KOPT-K1 (cell line): Measurements from ENCODE around the gene NKD1.

ENCODE experiments used
- H3K27ac ChIP-seq: fragments of 200-600 bp; sonication (generic); 2 replicates; pipeline ENCODE4 v1.5.1; 2016; ENCODE audit warnings: antibody characterized with exemption, mild to moderate bottlenecking, low read depth, low read length; ENCODE audit not compliant: poor library complexity, severe bottlenecking
- H3K36me3 ChIP-seq: fragments of 200-600 bp; sonication (generic); 2 replicates; pipeline ENCODE4 v1.5.1; 2017; ENCODE audit warnings: antibody characterized with exemption, mild to moderate bottlenecking, low read length, moderate library complexity; ENCODE audit not compliant: insufficient read depth
- H3K9me3 ChIP-seq: fragments of 200-600 bp; sonication (generic); 2 replicates; pipeline ENCODE4 v1.5.1; 2017; ENCODE audit warnings: antibody characterized with exemption, low read length, mild to moderate bottlenecking; ENCODE audit not compliant: insufficient read depth, poor library complexity, severe bottlenecking

Gene NKD1

DNA sequence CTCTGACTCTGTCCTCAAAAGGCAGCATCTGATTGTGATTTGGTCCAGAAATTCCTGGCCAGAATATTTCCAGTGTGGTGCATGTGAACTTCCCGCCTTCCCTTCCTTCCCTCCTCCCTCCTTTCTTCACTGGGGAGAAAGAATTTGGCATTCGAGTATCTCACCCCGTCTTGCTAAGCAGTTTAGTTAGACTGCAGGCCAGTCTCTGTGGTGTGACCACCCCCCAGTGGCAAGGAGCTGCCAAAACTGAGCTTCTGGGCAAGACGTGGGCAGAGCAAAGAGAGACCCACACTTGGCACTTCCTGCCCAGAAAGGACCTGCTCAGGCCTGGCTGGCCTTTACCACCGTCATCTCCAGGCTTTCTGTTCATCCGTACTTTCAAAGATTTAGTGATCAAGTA is 96.5 kb downstream of the NKD1 start:
- no peaks in the 10 kb centered on the region for H3K36me3 ChIP-seq
- no peak overlapping the region for H3K27ac ChIP-seq
- H3K9me3 ChIP-seq: no peaks in the 10 kb centered on the region

DNA sequence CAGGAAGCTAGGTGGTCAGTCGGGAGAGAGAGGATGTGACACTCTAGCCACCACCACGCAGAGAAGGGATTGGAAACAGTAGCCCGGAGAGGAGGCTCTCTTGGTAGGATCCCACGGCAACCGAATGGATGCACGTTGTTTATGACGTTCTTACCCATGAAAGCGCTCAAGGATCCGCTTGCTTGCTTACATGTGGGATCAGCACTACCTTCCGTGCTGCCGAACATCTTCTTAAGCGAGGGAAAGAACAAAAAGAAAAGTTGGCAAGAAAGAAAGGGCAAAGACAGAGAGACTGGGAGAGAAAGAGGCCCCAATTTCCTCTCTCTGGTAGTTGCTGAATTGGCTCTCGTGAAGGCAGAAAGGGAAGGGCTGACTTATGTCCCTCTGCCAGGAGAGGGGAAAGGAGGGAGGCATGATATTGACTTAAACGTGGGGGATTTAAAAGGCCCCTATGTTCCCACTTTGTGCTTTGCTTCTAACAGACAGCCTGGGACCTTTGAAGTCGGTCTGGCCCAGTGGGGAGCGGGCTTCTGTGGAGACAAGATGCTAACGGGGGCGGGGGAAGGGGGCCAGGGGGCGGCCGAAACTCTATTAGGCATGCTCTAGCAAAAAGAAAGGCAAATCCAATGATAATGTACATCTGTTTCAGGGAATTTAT is 97.5 kb downstream of the NKD1 start:
- Histone ChIP-seq H3K27ac (no peak overlapping the region), H3K9me3 (no peaks in the 10 kb centered on the region), H3K36me3 (no peaks in the 10 kb centered on the region)

DNA sequence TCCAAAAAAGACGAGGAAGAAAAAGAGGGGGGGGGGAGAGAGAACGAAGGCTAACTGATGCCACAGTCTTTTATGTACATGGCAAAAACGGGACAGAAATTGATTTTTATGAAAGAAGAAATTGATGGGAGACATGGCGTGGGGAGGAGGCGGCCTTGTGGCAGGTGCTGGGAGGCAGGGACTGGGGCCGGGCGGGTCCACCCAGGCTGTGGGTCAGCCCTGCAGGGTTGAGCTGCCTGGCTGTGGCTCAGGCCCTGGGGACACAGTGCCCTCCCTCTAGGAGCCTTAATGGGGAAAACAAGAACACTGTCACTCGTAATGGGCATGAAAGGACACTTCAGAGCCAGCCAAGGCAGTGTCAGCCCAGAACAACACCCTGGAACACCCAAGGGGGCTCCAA is 98.1 kb downstream of the NKD1 start:
- Histone ChIP-seq H3K36me3 (no peaks in the 10 kb centered on the region), H3K27ac (no peak overlapping the region), H3K9me3 (no peaks in the 10 kb centered on the region)

DNA sequence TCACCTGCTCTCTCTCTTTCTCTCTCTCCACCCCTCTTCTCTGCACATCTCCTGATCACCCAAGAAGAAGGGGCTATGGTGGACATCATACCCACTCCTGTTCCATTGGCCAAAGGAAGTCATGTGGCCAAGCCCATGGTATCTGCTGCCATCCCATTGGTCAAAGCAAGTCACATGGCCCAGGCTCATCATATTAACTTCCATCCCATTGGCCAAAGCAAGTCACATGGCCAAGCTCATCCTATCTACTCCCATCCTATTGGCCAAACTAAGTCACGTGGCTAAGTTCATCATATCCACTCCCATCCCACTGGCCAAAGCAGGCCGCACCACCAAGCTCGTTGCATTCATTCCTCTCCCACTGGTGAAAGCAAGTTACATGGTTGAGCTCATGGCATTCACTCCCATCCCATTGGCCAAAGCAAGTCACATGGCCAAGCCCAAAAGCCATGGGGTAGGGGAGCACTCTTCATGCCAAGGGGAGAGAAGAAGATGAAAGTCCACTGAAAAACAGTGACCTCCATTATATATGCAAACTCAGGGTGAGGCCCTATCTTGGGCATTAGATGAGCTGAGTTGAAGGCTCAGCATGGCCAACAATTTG is 103.7 kb downstream of the NKD1 start:
- H3K9me3 ChIP-seq: peaks cover 6% of the 10 kb centered on the region
- no peaks in the 10 kb centered on the region for H3K36me3 ChIP-seq
- no peak overlapping the region for H3K27ac ChIP-seq

DNA sequence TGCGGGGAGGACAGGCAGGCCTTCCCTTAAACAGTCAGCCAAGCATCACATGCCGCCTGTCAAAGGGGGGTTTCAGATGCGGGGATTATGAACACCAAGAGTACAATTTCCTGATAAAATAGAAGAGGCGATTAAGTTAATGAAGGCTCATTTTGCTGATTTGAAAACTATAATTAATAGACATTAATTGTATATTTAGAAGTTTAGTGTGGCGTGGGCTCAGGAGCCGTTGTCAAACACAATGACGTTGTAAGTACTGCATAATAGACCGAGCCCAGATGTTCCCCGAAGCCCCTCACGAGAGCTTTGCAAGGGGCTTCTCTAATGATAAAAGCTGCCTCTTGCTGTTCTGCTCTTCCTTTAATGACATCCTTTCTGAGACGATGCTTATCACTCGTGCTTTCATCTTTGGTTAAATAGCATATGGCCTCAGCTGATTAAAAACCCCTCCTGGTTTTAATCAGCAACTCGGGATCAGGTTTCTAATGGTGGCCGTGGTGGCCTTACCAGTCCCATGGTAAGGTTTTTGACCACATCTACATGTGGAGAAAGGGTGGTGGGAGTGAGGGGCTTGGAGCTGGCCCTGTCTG is 104.7 kb downstream of the NKD1 start:
- Histone ChIP-seq H3K27ac (no peak overlapping the region), H3K36me3 (no peaks in the 10 kb centered on the region), H3K9me3 (peaks cover 6% of the 10 kb centered on the region)

DNA sequence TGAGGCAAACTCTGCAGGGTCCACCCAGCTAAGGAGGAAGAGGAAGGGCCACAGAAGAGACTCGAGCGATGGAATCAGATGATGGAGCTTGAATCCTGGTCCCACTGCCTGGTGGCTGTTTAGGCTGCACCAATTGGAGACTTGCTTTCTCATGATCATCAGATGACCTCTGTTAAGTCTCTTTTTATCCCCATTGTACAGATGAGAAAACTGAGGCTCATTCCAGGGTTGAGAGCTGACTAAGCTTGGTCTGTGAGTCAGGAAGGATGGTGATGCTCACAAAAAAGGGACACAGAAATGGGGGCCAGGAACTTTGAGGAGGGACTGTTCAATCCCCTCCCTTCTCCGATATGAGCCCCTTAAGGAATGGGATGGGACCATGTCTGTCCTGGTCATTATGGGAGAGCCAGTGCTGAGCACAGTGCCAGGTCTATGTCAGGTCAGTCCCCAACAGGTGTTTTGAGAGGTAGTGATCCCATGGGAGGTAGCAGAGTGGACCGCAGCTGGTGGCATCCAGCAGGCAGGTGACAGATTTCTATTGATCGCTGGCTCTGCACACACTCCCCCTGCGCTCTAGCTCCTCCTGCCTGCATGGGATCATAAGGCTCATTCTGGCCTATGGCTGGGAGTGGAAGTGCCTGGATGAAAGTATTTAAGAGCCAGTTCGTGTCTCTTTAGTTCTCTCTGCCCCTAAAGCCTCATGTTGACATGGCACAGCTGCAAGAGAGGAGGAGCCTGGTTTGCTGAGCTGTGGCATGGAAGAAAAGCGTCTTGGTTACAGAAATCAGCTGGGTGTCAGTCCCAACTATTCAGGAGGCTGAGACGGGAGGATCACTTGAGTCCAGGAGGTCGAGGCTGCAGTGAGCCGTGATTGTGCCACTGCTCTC is 105.7 kb downstream of the NKD1 start:
- no peaks in the 10 kb centered on the region for H3K36me3 ChIP-seq
- H3K9me3 ChIP-seq: peaks cover 6% of the 10 kb centered on the region
- H3K27ac ChIP-seq: no peak overlapping the region

DNA sequence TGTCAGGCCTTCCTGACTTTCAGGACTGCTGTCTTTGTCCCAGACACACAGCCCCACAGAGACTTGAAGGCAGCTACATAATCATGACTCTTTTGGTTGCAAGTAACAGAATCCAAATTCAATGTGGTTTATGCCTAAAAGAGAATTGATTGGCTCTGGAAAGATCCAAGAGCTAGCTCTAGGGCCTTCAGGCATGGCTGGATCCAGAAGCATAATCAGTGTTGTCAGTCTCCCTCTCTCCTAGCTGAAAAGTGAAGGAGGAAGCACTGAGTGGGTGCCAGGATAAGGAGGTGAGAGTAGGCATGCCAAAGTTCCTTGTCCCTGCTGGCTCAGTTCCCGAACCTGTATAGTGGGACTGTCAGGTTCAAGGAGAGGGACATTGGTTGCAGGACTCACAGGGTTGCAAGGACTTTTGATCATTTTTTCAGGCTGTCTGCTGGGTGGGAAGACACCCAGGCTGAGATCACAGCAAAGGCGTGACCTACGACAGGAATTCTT is 107.4 kb downstream of the NKD1 start:
- Histone ChIP-seq H3K27ac (no peak overlapping the region), H3K36me3 (no peaks in the 10 kb centered on the region), H3K9me3 (peaks cover 6% of the 10 kb centered on the region)

DNA sequence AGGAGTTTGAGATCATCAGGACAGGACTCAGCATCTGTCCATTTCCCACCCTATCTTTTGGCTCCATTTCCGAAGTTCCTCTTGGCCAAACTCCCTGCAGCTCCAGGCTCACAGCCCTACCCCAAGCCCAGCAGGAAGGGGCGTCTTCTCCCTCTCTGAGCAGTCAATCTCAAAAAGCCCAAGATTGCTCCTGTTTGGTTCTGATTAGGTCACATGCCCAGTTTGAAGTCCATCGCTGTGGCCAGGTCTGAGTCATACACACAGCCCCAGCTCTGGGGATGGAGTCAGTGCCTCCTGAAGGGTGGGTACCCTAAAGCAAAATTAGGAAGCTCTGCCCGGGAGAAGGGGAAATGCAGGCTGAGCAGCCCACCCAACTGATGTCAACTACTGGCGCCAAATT is 109.0 kb downstream of the NKD1 start:
- no peak overlapping the region for H3K27ac ChIP-seq
- H3K36me3 ChIP-seq: no peaks in the 10 kb centered on the region
- no peaks in the 10 kb centered on the region for H3K9me3 ChIP-seq

DNA sequence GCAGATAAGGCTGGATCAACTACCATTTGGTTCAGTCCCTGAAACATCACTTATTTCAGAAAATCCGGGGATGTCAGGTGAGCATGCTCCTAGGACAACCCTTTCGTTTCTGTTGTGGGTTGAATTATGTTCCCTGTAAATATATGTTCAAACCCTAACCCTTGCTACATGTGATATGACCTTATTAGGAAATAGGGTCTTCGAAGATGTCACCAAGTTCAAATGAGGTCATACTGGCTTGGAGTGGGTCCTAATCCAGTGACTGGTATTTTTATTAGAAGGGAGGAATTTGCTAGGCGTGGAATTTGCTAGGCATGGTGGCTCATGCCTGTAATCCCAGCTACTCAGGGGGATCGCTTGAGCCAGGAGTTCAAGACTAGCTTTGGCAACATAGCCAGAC is 111.6 kb downstream of the NKD1 start:
- Histone ChIP-seq H3K9me3 (no peaks in the 10 kb centered on the region), H3K36me3 (no peaks in the 10 kb centered on the region)

DNA sequence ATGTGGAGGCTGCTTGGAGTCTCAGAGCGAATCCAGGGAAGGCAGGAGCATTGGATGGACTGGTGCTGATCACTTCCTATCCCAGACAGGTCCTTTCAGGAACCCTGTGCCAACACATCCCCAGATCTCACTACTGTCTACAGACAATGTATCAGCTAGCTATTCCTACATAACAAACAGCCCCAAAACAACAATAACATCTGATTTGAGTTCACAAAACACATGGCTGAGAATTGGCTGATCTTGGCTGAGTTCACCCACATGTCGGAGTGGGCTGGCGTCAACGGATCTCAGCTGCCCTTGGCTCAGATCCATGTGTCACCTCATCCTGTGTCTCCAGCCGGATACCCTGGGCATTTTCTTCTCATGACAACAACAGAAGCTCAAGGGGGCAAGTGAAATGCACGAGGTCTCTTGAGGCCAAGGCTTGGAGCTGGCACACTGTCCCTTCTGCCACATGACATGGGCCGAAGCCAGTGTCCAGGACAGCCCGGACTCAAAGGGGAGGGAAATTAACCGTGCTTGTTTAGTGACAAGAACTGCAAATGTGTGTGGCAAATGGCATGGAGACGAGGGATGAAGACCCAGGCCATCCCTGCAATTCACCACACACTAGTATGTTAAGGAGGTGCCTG is 114.2 kb downstream of the NKD1 start:
- no peaks in the 10 kb centered on the region for H3K9me3 ChIP-seq
- H3K27ac ChIP-seq: no peak overlapping the region
- H3K36me3 ChIP-seq: no peaks in the 10 kb centered on the region

More for the DNA sequence above, 111.6 kb downstream of the NKD1 start:
- H3K27ac ChIP-seq: no peak overlapping the region

DNA sequence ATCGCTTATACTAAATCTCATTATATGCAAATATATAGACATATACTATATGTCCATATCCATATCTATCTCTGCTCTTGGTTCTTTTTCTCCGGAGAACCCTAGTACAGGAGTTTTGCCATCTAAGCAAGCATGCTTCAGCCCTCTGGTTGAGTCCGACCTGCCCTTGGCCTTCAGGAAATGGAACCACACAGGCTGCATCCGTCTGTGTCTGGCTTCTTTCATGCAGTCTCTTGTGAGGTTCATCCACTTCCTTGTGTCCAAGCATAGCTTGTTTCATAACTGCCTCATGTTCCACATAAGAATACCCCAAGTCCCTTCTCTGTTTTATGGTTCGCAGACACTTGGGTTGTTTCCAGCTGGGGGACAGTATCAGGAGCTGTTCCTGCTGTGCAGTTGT is 116.1 kb downstream of the NKD1 start:
- Histone ChIP-seq H3K9me3 (no peaks in the 10 kb centered on the region), H3K27ac (no peak overlapping the region), H3K36me3 (no peaks in the 10 kb centered on the region)

DNA sequence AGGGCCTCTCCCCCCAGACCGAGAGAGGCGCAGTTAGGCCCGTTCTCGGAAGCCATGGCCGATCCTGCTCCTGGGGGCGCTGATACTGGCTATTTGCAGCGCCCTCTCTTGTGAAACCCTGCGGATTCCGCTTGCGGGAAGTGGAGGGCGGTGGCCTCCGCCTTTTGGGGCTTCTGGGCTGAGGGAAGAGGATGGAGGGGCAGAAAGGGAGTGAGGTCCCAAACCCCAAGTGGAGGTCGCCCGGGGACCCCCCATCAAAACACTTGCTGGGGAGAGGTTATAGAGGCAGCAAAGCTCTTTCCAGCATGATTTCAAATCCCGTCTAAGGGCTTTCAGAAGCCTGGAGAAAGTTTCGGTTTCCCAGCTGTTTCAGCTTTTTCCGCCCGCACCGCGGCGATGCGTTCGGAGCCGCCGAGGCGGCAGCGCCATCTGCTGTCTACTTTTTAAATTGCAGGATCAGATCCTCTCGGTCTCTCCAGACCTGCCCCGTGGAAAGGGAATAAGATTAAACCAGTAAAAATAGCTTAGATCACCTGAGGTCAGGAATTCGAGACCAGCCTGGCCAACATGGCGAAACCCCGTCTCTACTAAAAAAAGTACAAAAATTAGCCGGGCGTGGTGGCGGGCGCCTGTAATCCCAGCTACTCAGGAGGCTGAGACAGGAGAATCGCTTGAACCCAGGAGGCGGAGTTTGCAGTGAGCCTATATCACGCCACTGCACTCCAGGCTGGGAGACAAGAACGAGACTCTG is 117.1 kb downstream of the NKD1 start:
- Histone ChIP-seq H3K36me3 (no peaks in the 10 kb centered on the region), H3K9me3 (no peaks in the 10 kb centered on the region), H3K27ac (no peak overlapping the region)

DNA sequence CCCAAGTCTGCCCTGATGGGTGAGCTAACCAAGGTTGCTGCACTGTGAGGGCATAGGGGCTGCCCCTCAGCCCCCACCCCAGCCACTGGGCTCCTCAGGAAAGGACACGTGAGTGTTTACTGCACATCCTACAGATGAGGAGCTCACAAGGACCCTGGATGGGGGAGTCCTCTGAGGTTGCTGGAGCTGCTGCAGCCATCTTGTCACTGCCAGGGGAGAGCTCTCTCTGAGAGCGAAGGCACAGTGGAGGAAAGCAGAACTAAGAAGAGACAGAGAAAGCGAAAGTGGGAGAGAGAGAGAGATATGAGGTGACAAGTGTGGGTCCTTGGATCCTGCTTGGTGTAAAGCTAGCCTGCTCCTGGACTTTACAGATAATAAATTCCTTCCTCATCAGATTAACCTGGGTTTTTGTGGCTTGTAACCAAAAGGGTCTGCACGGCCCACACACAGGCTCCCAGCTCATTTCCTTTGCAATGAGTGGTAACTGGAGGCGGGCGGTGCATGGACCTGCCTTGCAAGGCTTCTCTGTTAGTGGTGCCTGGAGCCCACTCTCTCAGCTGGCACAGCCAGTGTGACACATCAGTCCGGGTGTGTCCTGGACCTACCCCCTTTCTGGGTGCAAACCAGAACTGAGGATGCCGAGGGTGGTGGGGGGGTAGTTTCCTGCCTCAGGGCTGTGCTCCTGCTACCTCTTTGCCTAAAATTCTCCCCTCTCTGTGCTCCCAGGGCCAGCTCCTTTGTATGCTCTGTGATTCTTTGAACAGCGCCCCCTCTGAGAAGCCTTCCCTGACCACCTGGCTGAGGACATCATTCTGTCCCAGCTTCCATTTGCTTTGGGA is 118.7 kb downstream of the NKD1 start:
- peaks cover 9% of the 10 kb centered on the region for H3K9me3 ChIP-seq
- peaks cover 3% of the 10 kb centered on the region; the same call in 1 of the 2 replicates for H3K36me3 ChIP-seq
- no peak overlapping the region for H3K27ac ChIP-seq
